HEK293T (cell line): ENCODE data around the gene EFNB2.

ENCODE experiments used
- ARNT ChIP-seq: fragments of 450-650 bp; IDR thresholded peaks from 2 replicates; pipeline ENCODE4 v1.6.1; 2017; ENCODE audit warnings: mild to moderate bottlenecking
- FOXA1 ChIP-seq: fragments of 450-650 bp; IDR thresholded peaks from 2 replicates; pipeline ENCODE4 v1.6.1; 2016; ENCODE audit warnings: mild to moderate bottlenecking
- SUZ12 ChIP-seq: fragments of 450-650 bp; IDR thresholded peaks from 2 replicates; pipeline ENCODE4 v1.6.1; 2016; ENCODE audit warnings: mild to moderate bottlenecking
- ZNF384 ChIP-seq: fragments of 450-650 bp; IDR thresholded peaks from 2 replicates; pipeline ENCODE4 v1.6.1; 2016
- TF ChIP-seq, protein P1 (sequence below): fragments of 450-650 bp; IDR thresholded peaks from 2 replicates; pipeline ENCODE4 v1.6.1; 2016

DNA sequence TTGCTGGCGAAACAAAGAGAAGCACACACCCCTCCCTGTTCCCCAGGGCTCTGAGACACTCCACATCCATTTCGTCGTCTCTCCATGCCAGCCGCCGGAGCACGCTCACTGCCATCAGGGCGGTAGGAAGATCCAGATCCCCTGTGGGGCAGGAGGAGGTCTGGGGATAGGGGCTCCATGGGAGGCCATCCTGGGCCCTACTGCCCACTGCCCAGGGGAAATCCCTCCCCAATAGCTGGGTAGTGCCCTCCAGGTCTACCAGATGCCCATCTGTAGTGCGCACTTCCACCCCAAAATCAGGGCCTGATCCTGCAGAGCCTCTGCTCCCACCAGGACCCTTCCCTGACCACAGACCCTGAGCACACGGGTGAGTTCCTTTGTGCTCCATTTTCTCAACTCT is 80.3 kb downstream of the EFNB2 start:
- TF ChIP-seq ARNT (no peak), FOXA1 (no peak), ZNF384 (no peak), SUZ12 (no peak)
- TF ChIP-seq, protein P1, sequence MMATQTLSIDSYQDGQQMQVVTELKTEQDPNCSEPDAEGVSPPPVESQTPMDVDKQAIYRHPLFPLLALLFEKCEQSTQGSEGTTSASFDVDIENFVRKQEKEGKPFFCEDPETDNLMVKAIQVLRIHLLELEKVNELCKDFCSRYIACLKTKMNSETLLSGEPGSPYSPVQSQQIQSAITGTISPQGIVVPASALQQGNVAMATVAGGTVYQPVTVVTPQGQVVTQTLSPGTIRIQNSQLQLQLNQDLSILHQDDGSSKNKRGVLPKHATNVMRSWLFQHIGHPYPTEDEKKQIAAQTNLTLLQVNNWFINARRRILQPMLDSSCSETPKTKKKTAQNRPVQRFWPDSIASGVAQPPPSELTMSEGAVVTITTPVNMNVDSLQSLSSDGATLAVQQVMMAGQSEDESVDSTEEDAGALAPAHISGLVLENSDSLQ: no peak
